ENCODE data around the gene ARHGAP6.

ARHGAP6 gene

DNA sequence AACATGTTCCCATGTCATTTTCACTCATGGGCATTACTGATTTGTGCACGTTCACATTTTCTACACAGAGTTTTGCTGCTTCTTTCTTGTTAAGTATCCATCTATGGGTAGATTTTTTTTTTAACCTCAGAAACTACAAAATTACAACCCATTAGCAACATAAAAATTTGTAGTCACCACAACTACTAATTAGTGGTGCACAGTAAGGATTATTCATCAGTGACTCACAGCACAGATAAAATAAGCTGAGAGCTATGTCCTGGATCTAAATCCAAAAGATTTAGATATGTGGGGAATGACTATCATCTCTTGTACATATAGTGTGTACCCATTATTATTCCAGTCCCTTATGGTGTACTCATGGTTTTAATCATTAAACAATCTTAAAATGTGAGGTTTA is 392.2 kb downstream of the ARHGAP6 start:
- ATAC-seq = no peak
- TF ChIP-seq ZFP30 (CRISPR knock-in tag; IDR thresholded peaks at IDR 0.05) = no peak

DNA sequence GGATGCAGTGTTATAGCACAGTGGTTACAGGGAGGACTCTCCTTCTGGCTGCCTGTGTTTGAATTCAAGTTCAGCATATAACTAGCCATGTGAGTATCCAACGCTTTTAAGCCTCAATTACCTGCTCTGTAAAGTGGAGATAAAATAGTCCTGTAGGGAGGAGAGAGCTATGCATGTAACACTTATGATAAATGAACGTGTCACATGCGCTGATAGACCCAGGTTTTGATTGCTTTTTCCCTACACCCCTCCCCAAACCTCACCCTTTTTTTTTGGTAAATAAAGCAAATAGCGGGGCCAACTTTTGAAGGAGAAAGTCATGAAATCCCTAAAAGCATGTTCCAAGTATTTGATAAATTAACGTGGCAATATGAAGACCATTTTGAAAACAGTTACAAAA is 392.9 kb downstream of the ARHGAP6 start:
- TF ChIP-seq ZFP3 (CRISPR knock-in tag; IDR thresholded peaks at IDR 0.05) = no peak
- TF ChIP-seq CSDC2 (CRISPR knock-in tag; IDR thresholded peaks at IDR 0.05) = no peak
- TF ChIP-seq ZFP30 (CRISPR knock-in tag; IDR thresholded peaks at IDR 0.05) = no peak
- TF ChIP-seq BACH2 (CRISPR knock-in tag; IDR thresholded peaks at IDR 0.05; ENCODE audit: borderline replicate concordance) = no peak
- TF ChIP-seq ISL1 (CRISPR knock-in tag; IDR thresholded peaks at IDR 0.05) = no peak
- no peak for TF ChIP-seq ZC3H10 (CRISPR knock-in tag; IDR thresholded peaks at IDR 0.05)
- no peak for TF ChIP-seq ZNF565 (CRISPR knock-in tag; conservative IDR thresholded peaks at IDR 0.05; ENCODE audit: low read depth)
- TF ChIP-seq, protein P1, sequence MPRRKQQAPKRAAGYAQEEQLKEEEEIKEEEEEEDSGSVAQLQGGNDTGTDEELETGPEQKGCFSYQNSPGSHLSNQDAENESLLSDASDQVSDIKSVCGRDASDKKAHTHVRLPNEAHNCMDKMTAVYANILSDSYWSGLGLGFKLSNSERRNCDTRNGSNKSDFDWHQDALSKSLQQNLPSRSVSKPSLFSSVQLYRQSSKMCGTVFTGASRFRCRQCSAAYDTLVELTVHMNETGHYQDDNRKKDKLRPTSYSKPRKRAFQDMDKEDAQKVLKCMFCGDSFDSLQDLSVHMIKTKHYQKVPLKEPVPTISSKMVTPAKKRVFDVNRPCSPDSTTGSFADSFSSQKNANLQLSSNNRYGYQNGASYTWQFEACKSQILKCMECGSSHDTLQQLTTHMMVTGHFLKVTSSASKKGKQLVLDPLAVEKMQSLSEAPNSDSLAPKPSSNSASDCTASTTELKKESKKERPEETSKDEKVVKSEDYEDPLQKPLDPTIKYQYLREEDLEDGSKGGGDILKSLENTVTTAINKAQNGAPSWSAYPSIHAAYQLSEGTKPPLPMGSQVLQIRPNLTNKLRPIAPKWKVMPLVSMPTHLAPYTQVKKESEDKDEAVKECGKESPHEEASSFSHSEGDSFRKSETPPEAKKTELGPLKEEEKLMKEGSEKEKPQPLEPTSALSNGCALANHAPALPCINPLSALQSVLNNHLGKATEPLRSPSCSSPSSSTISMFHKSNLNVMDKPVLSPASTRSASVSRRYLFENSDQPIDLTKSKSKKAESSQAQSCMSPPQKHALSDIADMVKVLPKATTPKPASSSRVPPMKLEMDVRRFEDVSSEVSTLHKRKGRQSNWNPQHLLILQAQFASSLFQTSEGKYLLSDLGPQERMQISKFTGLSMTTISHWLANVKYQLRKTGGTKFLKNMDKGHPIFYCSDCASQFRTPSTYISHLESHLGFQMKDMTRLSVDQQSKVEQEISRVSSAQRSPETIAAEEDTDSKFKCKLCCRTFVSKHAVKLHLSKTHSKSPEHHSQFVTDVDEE (CRISPR knock-in tag; IDR thresholded peaks at IDR 0.05) = no peak
- no peak for TF ChIP-seq TCF4 (CRISPR knock-in tag; IDR thresholded peaks at IDR 0.05; ENCODE audit: borderline replicate concordance)
- no peak for TF ChIP-seq ESRRG (CRISPR knock-in tag; IDR thresholded peaks at IDR 0.05)
- no peak for TF ChIP-seq GLIS3 (CRISPR knock-in tag; IDR thresholded peaks at IDR 0.05)
- no peak for TF ChIP-seq TOX (CRISPR knock-in tag; IDR thresholded peaks at IDR 0.05; ENCODE audit: borderline replicate concordance)
- TF ChIP-seq, protein P2, sequence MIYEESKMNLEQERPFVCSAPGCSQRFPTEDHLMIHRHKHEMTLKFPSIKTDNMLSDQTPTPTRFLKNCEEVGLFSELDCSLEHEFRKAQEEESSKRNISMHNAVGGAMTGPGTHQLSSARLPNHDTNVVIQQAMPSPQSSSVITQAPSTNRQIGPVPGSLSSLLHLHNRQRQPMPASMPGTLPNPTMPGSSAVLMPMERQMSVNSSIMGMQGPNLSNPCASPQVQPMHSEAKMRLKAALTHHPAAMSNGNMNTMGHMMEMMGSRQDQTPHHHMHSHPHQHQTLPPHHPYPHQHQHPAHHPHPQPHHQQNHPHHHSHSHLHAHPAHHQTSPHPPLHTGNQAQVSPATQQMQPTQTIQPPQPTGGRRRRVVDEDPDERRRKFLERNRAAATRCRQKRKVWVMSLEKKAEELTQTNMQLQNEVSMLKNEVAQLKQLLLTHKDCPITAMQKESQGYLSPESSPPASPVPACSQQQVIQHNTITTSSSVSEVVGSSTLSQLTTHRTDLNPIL (CRISPR knock-in tag; IDR thresholded peaks at IDR 0.05; ENCODE audit: low read depth) = no peak
- no peak for TF ChIP-seq ARNTL (CRISPR knock-in tag; IDR thresholded peaks at IDR 0.05; ENCODE audit: borderline replicate concordance, low read depth)
- no peak for TF ChIP-seq SNAI2 (CRISPR knock-in tag; IDR thresholded peaks at IDR 0.05)
- TF ChIP-seq, protein P3, sequence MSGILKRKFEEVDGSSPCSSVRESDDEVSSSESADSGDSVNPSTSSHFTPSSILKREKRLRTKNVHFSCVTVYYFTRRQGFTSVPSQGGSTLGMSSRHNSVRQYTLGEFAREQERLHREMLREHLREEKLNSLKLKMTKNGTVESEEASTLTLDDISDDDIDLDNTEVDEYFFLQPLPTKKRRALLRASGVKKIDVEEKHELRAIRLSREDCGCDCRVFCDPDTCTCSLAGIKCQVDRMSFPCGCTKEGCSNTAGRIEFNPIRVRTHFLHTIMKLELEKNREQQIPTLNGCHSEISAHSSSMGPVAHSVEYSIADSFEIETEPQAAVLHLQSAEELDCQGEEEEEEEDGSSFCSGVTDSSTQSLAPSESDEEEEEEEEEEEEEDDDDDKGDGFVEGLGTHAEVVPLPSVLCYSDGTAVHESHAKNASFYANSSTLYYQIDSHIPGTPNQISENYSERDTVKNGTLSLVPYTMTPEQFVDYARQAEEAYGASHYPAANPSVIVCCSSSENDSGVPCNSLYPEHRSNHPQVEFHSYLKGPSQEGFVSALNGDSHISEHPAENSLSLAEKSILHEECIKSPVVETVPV (CRISPR knock-in tag; IDR thresholded peaks at IDR 0.05) = no peak
- no peak for TF ChIP-seq ZNF8 (CRISPR knock-in tag; IDR thresholded peaks at IDR 0.05)
- ATAC-seq = no peak

DNA sequence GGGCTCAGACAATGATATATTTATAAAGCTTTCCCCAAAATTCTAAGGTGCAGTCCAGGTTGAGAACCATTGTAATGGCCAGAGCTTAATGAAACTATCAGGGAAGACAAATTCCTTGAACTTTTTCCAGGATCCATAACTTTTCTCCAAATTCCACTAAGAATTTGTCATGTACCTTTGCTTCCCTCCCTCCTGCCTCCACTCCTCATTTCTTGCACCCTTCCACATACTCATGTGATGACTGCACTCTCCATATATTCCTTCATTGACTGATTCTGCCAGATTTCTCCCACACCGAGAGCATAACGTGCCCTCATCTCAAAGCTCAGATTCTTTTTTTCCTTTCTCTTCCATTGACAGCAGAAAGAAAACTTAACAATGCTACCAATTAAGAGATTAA is 393.4 kb downstream of the ARHGAP6 start:
- TF ChIP-seq BACH2 (CRISPR knock-in tag; IDR thresholded peaks at IDR 0.05; ENCODE audit: borderline replicate concordance) (no peak), ARNTL (CRISPR knock-in tag; IDR thresholded peaks at IDR 0.05; ENCODE audit: borderline replicate concordance, low read depth) (no peak), ZNF565 (CRISPR knock-in tag; conservative IDR thresholded peaks at IDR 0.05; ENCODE audit: low read depth) (no peak), ZFP30 (CRISPR knock-in tag; IDR thresholded peaks at IDR 0.05) (no peak), SNAI2 (CRISPR knock-in tag; IDR thresholded peaks at IDR 0.05) (no peak)
- TF ChIP-seq, protein P1 (CRISPR knock-in tag; IDR thresholded peaks at IDR 0.05) = no peak
- TF ChIP-seq, protein P4, sequence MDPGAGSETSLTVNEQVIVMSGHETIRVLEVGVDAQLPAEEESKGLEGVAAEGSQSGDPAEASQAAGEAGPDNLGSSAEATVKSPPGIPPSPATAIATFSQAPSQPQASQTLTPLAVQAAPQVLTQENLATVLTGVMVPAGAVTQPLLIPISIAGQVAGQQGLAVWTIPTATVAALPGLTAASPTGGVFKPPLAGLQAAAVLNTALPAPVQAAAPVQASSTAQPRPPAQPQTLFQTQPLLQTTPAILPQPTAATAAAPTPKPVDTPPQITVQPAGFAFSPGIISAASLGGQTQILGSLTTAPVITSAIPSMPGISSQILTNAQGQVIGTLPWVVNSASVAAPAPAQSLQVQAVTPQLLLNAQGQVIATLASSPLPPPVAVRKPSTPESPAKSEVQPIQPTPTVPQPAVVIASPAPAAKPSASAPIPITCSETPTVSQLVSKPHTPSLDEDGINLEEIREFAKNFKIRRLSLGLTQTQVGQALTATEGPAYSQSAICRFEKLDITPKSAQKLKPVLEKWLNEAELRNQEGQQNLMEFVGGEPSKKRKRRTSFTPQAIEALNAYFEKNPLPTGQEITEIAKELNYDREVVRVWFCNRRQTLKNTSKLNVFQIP (CRISPR knock-in tag; IDR thresholded peaks at IDR 0.05; ENCODE audit: borderline replicate concordance, low read depth) = no peak
- TF ChIP-seq, protein P5, sequence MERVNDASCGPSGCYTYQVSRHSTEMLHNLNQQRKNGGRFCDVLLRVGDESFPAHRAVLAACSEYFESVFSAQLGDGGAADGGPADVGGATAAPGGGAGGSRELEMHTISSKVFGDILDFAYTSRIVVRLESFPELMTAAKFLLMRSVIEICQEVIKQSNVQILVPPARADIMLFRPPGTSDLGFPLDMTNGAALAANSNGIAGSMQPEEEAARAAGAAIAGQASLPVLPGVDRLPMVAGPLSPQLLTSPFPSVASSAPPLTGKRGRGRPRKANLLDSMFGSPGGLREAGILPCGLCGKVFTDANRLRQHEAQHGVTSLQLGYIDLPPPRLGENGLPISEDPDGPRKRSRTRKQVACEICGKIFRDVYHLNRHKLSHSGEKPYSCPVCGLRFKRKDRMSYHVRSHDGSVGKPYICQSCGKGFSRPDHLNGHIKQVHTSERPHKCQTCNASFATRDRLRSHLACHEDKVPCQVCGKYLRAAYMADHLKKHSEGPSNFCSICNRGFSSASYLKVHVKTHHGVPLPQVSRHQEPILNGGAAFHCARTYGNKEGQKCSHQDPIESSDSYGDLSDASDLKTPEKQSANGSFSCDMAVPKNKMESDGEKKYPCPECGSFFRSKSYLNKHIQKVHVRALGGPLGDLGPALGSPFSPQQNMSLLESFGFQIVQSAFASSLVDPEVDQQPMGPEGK (CRISPR knock-in tag; IDR thresholded peaks at IDR 0.05; ENCODE audit: borderline replicate concordance) = no peak
- ATAC-seq = no peak
